ENCODE results near the gene KCNMA1.

KCNMA1 gene

DNA sequence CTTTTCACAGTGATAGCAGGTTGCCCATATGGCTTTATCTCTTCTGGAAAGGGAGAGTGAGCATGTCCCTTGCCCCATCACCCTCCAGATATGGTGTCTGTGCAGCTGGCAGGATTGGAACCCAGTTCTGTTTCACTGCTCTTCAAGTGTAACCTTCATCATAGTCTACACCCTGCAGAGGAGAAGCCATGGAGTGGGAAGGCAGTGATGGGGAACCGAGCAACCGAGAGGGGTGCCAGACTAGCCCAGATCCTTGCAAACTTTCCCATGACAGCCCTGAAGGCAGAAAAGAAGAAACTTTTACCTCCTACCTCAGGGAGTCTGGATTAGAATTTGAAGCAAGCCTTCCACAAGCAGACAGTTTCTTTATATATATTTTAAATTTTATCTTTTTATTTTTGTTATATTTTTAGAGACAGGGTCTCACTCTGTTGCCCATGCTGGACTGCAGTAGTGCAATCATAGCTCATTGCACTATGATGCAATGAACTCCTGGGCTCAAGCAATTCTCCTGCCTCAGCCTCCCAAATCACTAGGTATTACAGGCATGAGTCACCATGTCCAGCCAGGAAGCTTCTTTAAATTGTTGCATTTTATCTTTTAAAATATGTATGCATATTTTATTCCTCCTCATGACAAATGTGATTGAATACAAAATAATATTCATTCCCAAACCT lies 133.3 kb downstream of the KCNMA1 start:
- DNase-seq: no peak

DNA sequence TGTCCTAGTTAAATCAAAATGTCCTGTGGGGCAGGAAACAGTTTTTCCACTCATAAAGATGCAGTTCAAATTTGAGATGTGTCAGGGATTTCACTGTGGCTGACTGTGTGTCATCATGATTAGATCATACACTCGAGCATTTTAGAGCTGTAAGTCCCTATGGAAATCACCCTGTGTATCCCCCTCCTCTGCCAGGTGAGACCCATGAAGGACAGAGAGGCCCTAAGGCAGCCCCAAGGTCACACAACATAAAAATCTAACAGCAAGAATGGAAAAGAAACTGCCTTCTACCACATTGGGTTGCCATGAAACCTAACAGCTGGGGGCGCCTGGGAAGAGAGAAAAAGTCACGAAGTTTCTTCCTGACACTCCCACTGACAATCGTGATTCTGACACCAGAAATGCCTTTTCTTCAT lies 135.8 kb downstream of the KCNMA1 start:
- DNase-seq: no peak

DNA sequence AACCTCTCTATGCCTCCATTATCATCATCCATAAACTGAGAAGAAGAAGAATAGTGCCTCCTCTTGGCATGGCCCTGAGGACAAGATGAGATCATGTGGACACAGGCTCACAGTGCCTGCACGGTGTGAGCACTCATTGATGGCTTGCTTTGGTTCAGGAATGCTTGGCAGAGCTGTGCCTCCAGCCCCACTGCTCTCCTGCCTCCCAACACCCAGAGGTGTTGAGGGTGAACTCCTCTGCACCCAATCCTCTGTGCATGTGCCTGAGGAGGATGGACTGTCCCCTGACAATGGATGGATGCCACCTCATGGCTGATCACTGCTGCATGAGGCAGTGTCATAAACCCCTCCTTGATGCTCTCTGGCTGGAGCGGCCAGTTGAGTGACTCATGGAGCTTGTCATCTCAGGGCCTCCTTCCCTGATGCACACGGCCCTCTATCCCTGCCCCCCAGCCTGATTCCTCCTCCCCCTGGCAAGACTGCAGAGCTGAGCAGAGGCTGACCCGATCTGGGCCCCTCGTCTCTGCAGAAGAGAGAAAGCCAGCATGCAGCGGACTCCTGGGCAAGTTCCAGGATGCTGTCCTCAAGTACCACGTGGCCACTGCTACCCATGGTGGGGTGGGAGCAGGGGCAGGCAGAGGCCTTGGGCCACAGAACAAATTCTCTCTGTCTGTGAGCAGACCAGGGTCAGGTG lies 136.3 kb downstream of the KCNMA1 start:
- DNase-seq: no peak

- no peak for DNase-seq
These were observed 136.9 kb downstream of the KCNMA1 start for GRCh38 chr10:77500754-77501151.

GRCh38 chr10:77498829-77499228 lies 138.8 kb downstream of the KCNMA1 start:
- DNase-seq: no peak

GRCh38 chr10:77498210-77498609 lies 139.4 kb downstream of the KCNMA1 start:
- no peak for DNase-seq

GRCh38 chr10:77497748-77498147 lies 139.9 kb downstream of the KCNMA1 start:
- DNase-seq: no peak

- no peak for DNase-seq
These were observed 140.6 kb downstream of the KCNMA1 start for GRCh38 chr10:77496941-77497420.

DNA sequence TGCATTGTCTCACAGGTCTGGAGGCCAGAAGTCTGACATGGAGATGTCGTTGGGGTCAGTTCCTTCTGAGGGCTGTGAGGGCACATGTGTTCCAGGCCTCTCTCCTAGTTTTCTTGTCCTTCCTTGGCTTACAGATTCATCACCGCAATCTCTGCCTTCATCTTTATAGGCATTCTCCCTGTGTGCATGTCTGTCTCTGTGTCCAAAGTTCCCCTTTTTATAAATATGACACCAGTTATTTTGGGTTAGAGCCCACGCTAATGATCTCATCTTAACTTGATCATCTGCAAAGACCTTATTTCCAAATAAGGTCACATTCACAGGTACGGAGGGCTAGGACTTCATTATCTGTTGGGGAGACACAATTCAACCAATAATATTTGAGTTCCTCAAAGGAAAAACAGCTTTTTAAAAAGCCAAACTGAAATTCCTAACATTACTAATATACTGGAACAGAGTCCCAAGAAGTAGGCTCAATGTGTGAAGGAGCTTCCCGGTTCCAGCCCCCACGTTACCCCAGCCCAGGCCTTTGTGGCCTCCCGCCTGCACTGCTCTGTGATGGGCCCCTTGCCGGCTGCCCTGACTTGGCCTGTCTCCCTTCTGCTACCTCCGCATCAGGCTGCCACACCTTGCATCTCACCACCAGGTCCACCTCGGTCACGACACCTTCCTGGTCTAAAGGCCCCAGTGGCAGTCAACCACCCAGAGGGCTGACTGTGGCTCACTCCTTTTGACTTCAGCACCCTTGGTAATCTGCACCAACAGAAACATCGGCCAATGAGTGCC lies 142.7 kb downstream of the KCNMA1 start:
- no peak for DNase-seq

DNA sequence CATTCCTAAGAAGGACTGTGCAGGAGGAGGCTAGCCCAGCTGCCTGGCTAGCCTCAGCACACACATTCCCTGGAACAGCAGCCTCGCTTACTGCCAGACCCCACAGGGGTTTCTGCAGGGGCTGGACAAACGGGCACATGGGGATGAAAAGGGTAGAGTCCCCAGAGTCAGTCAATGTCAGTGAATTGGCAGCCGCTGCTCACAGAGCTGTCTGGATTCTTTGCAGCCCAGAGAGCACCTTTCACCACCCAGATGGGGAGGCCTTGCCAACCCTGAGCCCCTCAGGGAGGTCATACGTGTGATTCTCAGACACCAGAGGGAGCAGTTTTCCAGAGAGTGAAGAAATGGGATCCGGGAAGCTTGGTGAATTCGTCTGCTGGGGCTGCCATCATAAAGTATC lies 143.3 kb downstream of the KCNMA1 start:
- DNase-seq: no peak

DNA sequence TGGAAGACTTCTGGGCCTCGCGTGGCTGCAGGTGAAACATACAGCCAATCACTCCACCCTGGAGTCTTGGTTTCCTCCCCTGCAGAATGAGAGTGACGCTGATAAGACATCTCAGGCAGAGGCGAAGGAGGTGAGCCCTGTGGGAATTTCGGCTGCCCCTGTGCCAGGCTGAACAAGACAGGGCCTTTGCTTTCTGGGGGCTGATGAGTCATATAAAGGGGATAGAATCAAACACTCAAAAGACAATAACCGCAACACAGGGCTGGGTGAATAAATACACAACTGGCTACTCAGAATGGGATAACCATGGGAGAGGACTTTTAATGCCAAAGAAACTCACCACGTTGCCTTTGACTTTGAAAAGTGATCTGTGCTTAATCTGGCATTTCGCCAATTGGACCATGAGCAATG lies 143.8 kb downstream of the KCNMA1 start:
- no peak for DNase-seq

DNA sequence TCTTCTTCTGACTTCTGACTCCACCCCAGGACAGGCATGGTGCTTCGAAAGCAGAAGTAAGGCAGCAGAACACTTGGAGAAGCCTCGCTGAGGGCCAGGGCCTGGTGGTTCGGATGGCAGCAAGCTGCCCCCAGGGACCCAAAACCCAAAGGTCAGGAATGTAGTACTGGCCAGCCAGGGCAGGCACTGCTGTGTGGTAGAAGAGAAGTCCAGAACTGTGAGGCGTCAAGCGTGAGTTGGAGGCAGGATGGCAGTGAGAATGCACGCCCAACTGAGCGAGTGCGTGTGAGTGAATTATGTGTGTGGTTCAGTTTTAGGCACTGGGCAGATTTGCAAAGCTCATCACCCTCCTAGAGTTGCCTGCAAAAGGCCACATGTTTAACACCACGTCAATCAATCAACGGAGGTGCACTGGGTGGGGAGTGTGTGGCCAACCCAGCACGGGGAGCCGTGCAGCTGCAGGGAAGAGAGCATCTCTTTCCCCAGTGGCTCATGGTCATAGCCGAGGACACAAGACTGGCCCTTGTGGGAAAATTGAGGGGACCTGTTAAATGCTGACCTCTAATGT lies 144.3 kb downstream of the KCNMA1 start:
- no peak for DNase-seq

DNA sequence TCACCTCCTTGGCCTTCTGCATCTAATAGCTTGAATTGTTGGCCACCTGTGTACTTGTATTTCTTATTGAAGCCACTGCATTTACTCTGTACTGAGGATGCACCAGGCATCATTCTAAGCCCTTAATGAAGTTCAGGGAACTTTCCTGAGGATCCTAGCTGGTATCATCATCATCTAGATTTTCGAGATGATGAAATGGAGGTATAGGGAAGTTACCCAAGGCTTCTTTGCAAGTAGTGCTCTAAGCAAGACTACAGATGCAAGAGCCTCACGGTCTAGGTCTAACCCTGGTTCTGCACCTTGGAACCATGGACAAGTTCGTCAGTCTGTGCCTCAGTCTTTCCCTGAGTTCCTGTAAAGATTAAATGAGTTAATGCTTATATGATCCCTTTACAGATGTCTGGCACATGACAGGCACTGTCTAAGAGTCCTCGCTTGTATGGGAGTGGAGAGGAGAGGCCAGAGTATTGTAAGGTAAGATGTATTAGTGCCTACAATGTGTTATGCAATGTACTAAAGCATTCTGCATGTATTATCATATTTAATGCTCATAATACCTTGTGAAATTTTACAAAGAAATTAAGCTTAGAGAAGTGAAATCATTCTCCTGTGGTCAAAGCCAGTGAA lies 145.1 kb downstream of the KCNMA1 start:
- no peak for DNase-seq

- no peak for DNase-seq
These were observed 146.9 kb downstream of the KCNMA1 start for GRCh38 chr10:77490534-77491314.

DNA sequence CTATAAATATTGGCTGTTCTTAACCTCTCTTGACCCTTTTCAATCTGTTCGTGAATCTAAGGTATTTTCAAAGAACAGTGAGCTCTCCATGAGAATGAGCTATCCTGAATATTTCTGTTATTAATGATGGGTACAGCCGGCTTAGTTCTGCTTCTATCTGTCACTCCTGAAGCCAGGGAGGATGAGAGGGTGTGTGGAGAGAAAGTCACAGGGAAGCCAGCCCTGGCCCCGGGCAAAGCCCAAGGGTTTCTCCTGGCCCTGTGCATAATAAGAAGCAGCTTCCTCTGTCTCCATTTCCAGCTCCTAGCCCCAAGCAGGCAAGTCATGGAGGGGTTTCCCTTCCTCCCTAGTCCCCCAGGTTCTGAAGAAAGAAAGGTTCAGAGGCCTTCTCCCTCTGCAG lies 151.1 kb downstream of the KCNMA1 start:
- no peak for DNase-seq

- no peak for DNase-seq
These were observed 151.8 kb downstream of the KCNMA1 start for GRCh38 chr10:77485847-77486246.

- DNase-seq: no peak
These were observed 155.5 kb downstream of the KCNMA1 start for GRCh38 chr10:77482072-77482471.

DNA sequence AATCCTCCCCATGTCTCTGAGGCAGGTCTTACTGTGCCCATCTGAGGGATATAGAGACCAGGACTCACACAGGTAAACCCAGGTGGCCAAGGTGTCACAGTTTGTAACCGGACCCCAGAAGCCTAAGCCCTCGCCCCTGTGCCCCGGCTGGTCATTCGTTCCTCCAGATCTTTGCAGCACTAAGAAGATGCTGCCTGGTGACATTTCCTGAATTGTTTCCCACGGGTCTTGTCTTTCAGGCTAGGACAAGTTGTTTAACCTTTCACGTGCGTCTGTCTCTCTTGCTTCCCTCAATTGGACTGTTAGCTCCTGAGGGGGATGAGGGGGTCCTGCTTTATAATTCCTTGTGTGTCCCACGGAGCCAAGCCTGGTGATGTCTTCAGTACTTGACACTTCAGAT lies 158.0 kb downstream of the KCNMA1 start:
- no peak for DNase-seq

DNA sequence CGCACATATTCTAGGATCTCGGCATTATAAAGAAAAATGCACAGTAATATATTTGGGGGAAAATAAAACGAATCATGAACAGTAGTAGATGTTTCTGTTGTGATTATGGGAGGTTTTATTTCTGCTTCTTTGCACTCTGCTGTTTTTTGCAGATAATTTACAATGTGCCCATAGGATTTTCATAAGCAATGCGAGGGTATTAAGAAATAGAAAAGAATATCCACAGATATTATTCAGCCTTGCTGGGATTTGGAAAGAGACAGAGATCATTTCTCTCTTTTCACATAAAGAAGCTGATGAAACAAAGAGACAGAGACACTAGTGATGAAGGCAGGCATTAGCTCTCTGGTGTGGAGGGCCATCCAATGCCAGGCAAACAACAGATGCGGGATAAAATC lies 158.6 kb downstream of the KCNMA1 start:
- DNase-seq: no peak

DNA sequence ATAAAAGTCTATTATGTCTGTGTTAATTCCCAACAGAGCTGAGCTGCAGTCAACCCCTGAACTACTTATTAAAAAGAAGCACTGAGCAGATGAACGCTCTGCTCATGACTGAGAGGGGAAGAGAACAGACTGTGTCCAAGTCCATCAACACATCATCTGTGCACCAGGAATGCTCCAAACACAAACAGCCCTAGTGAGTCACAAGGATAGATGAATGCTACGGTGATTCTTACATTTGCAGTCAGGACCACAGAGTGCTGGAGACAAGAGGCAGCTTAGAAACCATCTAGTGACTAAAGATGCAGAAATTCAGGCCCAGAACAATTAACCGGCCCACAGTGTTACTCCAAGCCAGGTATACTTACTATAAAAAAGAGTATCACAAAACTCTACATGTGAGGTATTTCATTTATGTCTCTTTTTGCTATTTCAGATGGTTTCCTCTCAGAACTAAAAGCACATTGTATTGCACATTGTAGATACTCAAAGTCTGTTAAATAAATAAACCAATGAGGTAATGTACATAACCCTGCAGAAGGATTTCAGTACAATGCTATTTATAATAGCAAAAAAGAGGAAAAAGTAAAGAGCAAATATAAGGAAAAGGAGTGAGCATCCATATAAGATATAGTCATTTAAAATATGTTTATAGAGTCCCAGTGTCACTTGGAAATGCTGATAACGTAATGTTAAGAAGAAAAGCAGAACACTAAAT lies 159.2 kb downstream of the KCNMA1 start:
- no peak for DNase-seq

DNA sequence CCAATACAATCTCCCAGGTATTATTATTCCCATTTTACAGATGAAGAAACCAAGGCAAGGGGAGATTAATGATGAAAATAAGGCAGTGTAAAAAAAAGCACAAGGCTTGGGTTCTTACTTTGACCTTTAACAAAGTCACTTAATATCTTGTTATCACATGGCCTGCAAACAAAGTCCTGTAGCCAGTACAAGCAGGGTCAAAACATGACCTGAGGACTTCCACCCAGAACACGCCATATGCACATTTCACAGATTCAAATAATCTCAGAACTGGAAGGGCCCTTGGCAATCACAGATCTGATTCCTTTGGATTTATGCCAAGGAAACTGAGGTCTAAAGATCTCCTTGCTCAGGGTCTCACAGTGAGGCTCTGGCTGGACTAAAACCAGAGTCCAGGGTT lies 162.1 kb downstream of the KCNMA1 start:
- DNase-seq: no peak

DNA sequence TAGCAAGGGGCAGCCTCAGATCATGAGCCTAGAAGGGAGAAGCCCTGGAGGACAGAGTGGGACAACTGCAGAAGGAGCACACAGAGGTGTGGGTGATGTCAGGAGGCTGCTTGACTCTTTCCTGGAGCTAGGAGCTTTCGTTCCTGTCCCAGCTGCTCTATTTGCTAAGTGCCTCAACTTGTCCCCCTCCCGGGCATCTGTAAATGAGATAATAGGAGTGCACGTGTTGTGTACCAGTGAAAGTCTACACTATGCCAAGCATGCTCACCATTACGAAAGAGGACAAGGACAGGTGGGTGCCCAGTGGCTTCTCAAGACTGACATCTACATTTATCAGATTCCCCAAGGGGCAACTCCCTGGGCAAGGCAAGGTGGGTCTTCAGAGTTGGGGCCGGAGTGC lies 162.7 kb downstream of the KCNMA1 start:
- DNase-seq: no peak
